GM23338 (cell line): ENCODE data around the gene ANO10.

Experiments used
- CREB1 ChIP-seq: fragments of 250-450 bp; sonication (Bioruptor Pico); IDR thresholded peaks from 2 replicates; pipeline ENCODE4 v1.5.0; 2020; ENCODE audit warnings: low read depth, mild to moderate bottlenecking, moderate library complexity
- CTCF ChIP-seq, 2 experiments: fragments of 200-600 bp in 1 of 2; sonication (generic) in 1 of 2; conservative IDR thresholded peaks; 2 replicates each; pipeline versions ENCODE4 v1.5.1 to v1.6.1; 2016 to 2017; ENCODE audit warnings: antibody characterized with exemption in 2 of 2, low read depth in 2 of 2, mild to moderate bottlenecking in 2 of 2, moderate library complexity in 1 of 2
- EZH2 ChIP-seq: fragments of 200-600 bp; sonication (generic); IDR thresholded peaks from one replicate; pipeline ENCODE4 v1.8.0; 2017; ENCODE audit warnings: antibody characterized with exemption, mild to moderate bottlenecking, low read depth; ENCODE audit not compliant: unreplicated experiment
- EZH2phosphoT487 ChIP-seq: fragments of 200-600 bp; sonication (generic); IDR thresholded peaks from one replicate; pipeline ENCODE4 v1.8.1; 2018; ENCODE audit warnings: antibody characterized with exemption; ENCODE audit not compliant: unreplicated experiment
- JUNB ChIP-seq: IDR thresholded peaks from one replicate; pipeline ENCODE4 v1.6.1; 2016; ENCODE audit warnings: antibody characterized with exemption; ENCODE audit not compliant: unreplicated experiment
- NANOG ChIP-seq: IDR thresholded peaks from 2 replicates; pipeline ENCODE4 v1.6.1; 2016; ENCODE audit warnings: antibody characterized with exemption, borderline replicate concordance
- POLR2AphosphoS5 ChIP-seq: IDR thresholded peaks from 2 replicates; pipeline ENCODE4 v1.6.1; 2016; ENCODE audit warnings: antibody characterized with exemption, low read depth
- REST ChIP-seq: IDR thresholded peaks from one replicate; pipeline ENCODE4 v1.6.1; 2018; ENCODE audit warnings: antibody characterized with exemption; ENCODE audit not compliant: unreplicated experiment
- STAT1 ChIP-seq: IDR thresholded peaks from one replicate; pipeline ENCODE4 v1.6.1; 2016; ENCODE audit warnings: antibody characterized with exemption; ENCODE audit not compliant: unreplicated experiment
- ZNF114 ChIP-seq: fragments of 250-450 bp; sonication (Bioruptor Pico); IDR thresholded peaks from 2 replicates; pipeline ENCODE4 v1.5.0; 2020; ENCODE audit warnings: mild to moderate bottlenecking, moderate library complexity
- ZNF331 ChIP-seq: fragments of 250-450 bp; sonication (Bioruptor Pico); IDR thresholded peaks from 2 replicates; pipeline ENCODE4 v1.5.0; 2020; ENCODE audit warnings: low read depth, mild to moderate bottlenecking, moderate library complexity
- TF ChIP-seq, protein P1 (sequence below): fragments of 250-450 bp; sonication (Bioruptor Pico); IDR thresholded peaks from 2 replicates; pipeline ENCODE4 v1.5.0; 2020; ENCODE audit warnings: mild to moderate bottlenecking, moderate library complexity

DNA sequence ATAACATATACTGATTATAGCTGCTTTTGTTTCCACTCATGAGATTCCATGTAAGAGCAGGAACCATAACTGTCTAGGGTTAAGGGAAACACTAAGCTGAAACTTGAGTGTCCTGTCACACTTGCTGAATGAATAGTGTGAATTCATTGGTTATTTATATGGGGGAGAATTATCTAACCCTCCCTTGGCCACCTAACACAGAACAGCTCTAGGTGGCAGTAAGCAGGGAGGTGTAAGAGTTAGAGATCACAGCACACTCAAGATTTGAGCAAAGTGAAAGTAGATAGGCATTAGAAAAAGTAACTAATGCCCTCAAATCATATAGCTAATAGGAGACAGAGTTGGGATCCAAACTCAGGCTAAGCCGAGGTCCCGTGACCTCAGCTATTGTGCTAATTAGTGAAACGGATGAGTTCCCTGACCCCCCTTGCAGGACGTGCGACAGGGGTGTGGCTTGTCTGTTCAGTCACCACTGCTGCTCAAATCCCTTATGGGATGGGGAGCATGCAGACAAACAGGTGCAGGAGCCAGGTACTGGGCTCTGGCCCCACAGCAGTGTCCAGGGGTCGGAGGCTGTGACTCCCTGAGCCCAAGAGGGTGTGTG is 27.7 kb upstream of the ANO10 start:
- TF ChIP-seq CTCF (conservative IDR thresholded peaks at IDR 0.05; ENCODE audit: low read depth in 2 of 2) (no peak), REST (no peak), EZH2phosphoT487 (no peak), POLR2AphosphoS5 (no peak), EZH2 (no peak), JUNB (no peak), STAT1 (no peak), CREB1 (CRISPR knock-in tag) (no peak), NANOG (no peak), ZNF114 (CRISPR knock-in tag) (no peak), ZNF331 (no peak)
- TF ChIP-seq, protein P1, sequence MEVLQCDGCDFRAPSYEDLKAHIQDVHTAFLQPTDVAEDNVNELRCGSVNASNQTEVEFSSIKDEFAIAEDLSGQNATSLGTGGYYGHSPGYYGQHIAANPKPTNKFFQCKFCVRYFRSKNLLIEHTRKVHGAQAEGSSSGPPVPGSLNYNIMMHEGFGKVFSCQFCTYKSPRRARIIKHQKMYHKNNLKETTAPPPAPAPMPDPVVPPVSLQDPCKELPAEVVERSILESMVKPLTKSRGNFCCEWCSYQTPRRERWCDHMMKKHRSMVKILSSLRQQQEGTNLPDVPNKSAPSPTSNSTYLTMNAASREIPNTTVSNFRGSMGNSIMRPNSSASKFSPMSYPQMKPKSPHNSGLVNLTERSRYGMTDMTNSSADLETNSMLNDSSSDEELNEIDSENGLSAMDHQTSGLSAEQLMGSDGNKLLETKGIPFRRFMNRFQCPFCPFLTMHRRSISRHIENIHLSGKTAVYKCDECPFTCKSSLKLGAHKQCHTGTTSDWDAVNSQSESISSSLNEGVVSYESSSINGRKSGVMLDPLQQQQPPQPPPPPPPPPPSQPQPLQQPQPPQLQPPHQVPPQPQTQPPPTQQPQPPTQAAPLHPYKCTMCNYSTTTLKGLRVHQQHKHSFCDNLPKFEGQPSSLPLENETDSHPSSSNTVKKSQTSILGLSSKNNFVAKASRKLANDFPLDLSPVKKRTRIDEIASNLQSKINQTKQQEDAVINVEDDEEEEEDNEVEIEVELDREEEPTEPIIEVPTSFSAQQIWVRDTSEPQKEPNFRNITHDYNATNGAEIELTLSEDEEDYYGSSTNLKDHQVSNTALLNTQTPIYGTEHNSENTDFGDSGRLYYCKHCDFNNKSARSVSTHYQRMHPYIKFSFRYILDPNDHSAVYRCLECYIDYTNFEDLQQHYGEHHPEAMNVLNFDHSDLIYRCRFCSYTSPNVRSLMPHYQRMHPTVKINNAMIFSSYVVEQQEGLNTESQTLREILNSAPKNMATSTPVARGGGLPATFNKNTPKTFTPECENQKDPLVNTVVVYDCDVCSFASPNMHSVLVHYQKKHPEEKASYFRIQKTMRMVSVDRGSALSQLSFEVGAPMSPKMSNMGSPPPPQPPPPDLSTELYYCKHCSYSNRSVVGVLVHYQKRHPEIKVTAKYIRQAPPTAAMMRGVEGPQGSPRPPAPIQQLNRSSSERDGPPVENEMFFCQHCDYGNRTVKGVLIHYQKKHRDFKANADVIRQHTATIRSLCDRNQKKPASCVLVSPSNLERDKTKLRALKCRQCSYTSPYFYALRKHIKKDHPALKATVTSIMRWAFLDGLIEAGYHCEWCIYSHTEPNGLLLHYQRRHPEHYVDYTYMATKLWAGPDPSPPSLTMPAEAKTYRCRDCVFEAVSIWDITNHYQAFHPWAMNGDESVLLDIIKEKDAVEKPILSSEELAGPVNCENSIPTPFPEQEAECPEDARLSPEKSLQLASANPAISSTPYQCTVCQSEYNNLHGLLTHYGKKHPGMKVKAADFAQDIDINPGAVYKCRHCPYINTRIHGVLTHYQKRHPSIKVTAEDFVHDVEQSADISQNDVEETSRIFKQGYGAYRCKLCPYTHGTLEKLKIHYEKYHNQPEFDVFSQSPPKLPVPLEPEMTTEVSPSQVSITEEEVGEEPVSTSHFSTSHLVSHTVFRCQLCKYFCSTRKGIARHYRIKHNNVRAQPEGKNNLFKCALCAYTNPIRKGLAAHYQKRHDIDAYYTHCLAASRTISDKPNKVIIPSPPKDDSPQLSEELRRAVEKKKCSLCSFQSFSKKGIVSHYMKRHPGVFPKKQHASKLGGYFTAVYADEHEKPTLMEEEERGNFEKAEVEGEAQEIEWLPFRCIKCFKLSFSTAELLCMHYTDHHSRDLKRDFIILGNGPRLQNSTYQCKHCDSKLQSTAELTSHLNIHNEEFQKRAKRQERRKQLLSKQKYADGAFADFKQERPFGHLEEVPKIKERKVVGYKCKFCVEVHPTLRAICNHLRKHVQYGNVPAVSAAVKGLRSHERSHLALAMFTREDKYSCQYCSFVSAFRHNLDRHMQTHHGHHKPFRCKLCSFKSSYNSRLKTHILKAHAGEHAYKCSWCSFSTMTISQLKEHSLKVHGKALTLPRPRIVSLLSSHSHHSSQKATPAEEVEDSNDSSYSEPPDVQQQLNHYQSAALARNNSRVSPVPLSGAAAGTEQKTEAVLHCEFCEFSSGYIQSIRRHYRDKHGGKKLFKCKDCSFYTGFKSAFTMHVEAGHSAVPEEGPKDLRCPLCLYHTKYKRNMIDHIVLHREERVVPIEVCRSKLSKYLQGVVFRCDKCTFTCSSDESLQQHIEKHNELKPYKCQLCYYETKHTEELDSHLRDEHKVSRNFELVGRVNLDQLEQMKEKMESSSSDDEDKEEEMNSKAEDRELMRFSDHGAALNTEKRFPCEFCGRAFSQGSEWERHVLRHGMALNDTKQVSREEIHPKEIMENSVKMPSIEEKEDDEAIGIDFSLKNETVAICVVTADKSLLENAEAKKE (CRISPR knock-in tag): no peak
